CD4-positive, alpha-beta T cell treated with Interleukin-17A for 4 hours (primary cell): Measurements from ENCODE around the gene PAK6.

Source experiments
- DNase-seq: peaks from one replicate; pipeline ENCODE4 v3.0.0-alpha.2; 2020; ENCODE audit warnings: mixed read lengths

The PAK6 gene

GRCh38 chr15:40312370-40313158 is 73.7 kb downstream of the PAK6 start:
- DNase-seq = no peak

- peak; percentile 72 for DNase-seq
Measured at GRCh38 chr15:40313531-40314398, 74.9 kb downstream of the PAK6 start.

- no peak for DNase-seq
Measured at GRCh38 chr15:40314723-40315276, 75.9 kb downstream of the PAK6 start.

- no peak for DNase-seq
Measured at GRCh38 chr15:40316931-40317330, 78.1 kb downstream of the PAK6 start.

GRCh38 chr15:40317580-40317979 is 78.7 kb downstream of the PAK6 start:
- DNase-seq = no peak

- DNase-seq = no peak
Measured at GRCh38 chr15:40320409-40320808, 81.5 kb downstream of the PAK6 start.

GRCh38 chr15:40320931-40321371 is 82.1 kb downstream of the PAK6 start:
- DNase-seq = peak; percentile 68

GRCh38 chr15:40322531-40323238 is 83.8 kb downstream of the PAK6 start:
- no peak for DNase-seq

GRCh38 chr15:40323239-40323952 is 84.5 kb downstream of the PAK6 start, which contains the start of gene INAFM2:
TSS of gene INAFM2 (plus strand) at chr15:40323692. CDS start at chr15:40324056, 364 bp downstream.
- DNase-seq = peak; percentile 93

- DNase-seq = peak; percentile 40
Measured at GRCh38 chr15:40323953-40324937, 85.4 kb downstream of the PAK6 start.

GRCh38 chr15:40325188-40325587 is 86.3 kb downstream of the PAK6 start:
- DNase-seq = no peak

- DNase-seq = no peak
Measured at GRCh38 chr15:40325700-40326099, 86.8 kb downstream of the PAK6 start.
